ENCODE data around the gene TMOD1. TPM values are rescaled to one million over a fixed set of nuclear protein-coding genes. Genes with fewer than 3 reads are reported as not detected.
A peak's percentile ranks its signal among the peaks of the same experiment; 100 is the strongest.

TMOD1 gene
- total and polyA plus RNA-seq, 9 of the 15 experiments (the other 6 are each of a cell fraction or from before 2014, with no cell fraction given) = 7.1 to 41.2 (median 14.2) TPM

DNA sequence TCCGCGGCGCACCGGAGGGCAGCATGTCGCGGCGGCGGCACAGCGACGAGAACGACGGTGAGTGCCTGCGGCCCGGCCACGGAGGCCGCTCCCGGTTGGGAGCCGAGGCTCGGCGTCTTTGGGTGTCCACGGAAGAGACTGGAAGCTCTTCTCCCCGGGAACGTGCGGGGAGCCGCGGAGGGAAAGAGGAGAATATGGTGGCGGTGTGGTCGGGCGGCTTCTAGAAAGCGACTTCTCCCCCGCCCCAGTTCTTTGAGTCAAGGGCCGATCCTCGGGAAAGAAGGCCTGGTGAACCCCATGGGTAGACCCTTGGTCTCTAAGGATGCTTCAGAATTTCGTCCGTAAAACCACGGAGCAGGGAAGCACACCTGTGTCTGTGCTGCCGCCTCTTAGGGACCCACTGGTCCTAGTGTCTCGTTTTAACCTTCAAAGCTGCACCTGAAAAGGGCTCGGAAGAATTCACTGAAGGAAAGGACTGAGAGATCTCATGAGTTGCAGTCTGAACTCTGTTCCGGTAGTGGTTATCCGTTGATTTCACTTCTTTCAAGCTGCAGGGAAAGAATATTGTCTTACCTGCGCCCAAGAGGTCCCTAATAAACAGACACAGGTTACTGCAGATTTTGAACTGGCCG, 132.5 kb downstream of the TMOD1 start (continued):
- TF ChIP-seq ZNF639 (CRISPR knock-in tag; conservative IDR thresholded peaks at IDR 0.05 in 1 of 2, IDR thresholded peaks at IDR 0.05 in 1 of 2) = no peak
- no peak for TF ChIP-seq L3MBTL2 (IDR thresholded peaks at IDR 0.05)
- TF ChIP-seq TBL1XR1 (IDR thresholded peaks at IDR 0.05; ENCODE audit: low read length in 2 of 2) = no peak
- TF ChIP-seq ZNF586 (CRISPR knock-in tag; conservative IDR thresholded peaks at IDR 0.05) = no peak
- no peak for TF ChIP-seq ARHGAP35 (IDR thresholded peaks at IDR 0.05; ENCODE audit: partially characterized antibody)
- no peak for TF ChIP-seq E2F5 (CRISPR knock-in tag; IDR thresholded peaks at IDR 0.05)
- TF ChIP-seq RAD51 (IDR thresholded peaks at IDR 0.05; ENCODE audit: borderline replicate concordance, low read depth) = no peak
- TF ChIP-seq, protein P1, sequence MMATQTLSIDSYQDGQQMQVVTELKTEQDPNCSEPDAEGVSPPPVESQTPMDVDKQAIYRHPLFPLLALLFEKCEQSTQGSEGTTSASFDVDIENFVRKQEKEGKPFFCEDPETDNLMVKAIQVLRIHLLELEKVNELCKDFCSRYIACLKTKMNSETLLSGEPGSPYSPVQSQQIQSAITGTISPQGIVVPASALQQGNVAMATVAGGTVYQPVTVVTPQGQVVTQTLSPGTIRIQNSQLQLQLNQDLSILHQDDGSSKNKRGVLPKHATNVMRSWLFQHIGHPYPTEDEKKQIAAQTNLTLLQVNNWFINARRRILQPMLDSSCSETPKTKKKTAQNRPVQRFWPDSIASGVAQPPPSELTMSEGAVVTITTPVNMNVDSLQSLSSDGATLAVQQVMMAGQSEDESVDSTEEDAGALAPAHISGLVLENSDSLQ (IDR thresholded peaks at IDR 0.05) = no peak
- no peak; a peak in 1 of 4 replicates for TF ChIP-seq TEAD1 (CRISPR knock-in tag; IDR thresholded peaks at IDR 0.05)
- TF ChIP-seq MYBL2 (IDR thresholded peaks at IDR 0.05; ENCODE audit: low read depth) = no peak
- TF ChIP-seq MYBL2 (CRISPR knock-in tag; IDR thresholded peaks at IDR 0.05; ENCODE audit: borderline replicate concordance) = no peak
- TF ChIP-seq ESRRA (IDR thresholded peaks at IDR 0.05; ENCODE audit: borderline replicate concordance, low read depth) = 0 out of 2 replicates have a peak, but pooled peaks have one; percentile 31
- no peak for TF ChIP-seq KLF6 (CRISPR knock-in tag; IDR thresholded peaks at IDR 0.05; ENCODE audit: borderline replicate concordance)
- no peak; the same call in 1 of the 2 replicates for TF ChIP-seq NKRF (IDR thresholded peaks at IDR 0.05; ENCODE audit: borderline replicate concordance)
- peak; percentile 32; the same call in 1 of the 2 replicates for TF ChIP-seq ETS1 (conservative IDR thresholded peaks at IDR 0.05; ENCODE audit: control insufficient read depth, low read depth, low read length)
- no peak for TF ChIP-seq THRAP3 (IDR thresholded peaks at IDR 0.05; ENCODE audit: borderline replicate concordance)
- 0 out of 2 replicates have a peak, but pooled peaks have one; percentile 1 for TF ChIP-seq RBM34 (IDR thresholded peaks at IDR 0.05; ENCODE audit: borderline replicate concordance, insufficient read depth, low read length)
- TF ChIP-seq GABPA (tag; conservative IDR thresholded peaks at IDR 0.05; ENCODE audit: low read depth) = no peak

Data from K562 (cell line).